GM12878 (cell line): ENCODE results near the gene PARP6. TPM values are rescaled to one million over a fixed set of nuclear protein-coding genes. Genes with fewer than 3 reads are reported as not detected.

Experiments
- ATAC-seq: fragments of 200-7000 bp; cut with Tn5 transposase; 3 replicates; pipeline ENCODE4 v1.9.1; 2020; ENCODE audit warnings: mild to moderate bottlenecking, moderate library complexity
- BruUV-seq: library from RNA; stranded (reverse); fragments of 400-500 nt; replicated peaks from 2 replicates; lab custom pipeline; 2021; lab: Mats Ljungman, UMichigan
- CTCF ChIA-PET: fragments of 300-600 bp; sonication (Branson Sonifier 250); formaldehyde crosslinking; extraction: SDS; loops from one replicate; lab custom pipeline; 2021; ENCODE audit warnings: inconsistent platforms; lab: Yijun Ruan, JAX
- POLR2A ChIA-PET: fragments of 350-600 bp; formaldehyde crosslinking; extraction: SDS; loops from one replicate; lab custom pipeline; 2021; ENCODE audit warnings: inconsistent platforms; lab: Charles Lee
- RAD21 ChIA-PET: fragments of 300-600 bp; sonication (Branson Sonifier 250); formaldehyde crosslinking; loops from one replicate; lab custom pipeline; 2023; ENCODE audit warnings: antibody characterized with exemption; ENCODE audit not compliant: unreplicated experiment; lab: Charles Lee
- SMC1A ChIA-PET: fragments of 300-600 bp; sonication (Branson Sonifier 250); formaldehyde crosslinking; loops from one replicate; lab custom pipeline; 2023; ENCODE audit not compliant: unreplicated experiment, uncharacterized antibody; lab: Charles Lee
- DNase-seq: peaks from one replicate; pipeline ENCODE4 v3.0.0-alpha.2; 2011; ENCODE audit warnings: low read depth, low spot score
- FAIRE-seq: peaks from 3 replicates; lab custom pipeline; 2011; peaks lifted over from hg19 to GRCh38; lab: Jason Lieb, UNC
- H2AFZ ChIP-seq: 2 replicates; pipeline ENCODE4 v1.6.0; 2011; ENCODE audit warnings: low read depth, low read length, control low read depth; ENCODE audit not compliant: control insufficient read depth
- H3K27ac ChIP-seq: 2 replicates; pipeline ENCODE4 v1.5.1; 2011; ENCODE audit warnings: control low read depth; ENCODE audit not compliant: control insufficient read depth, insufficient read depth
- H3K27me3 ChIP-seq, 2 experiments: replicated peaks in 1 of 2; 2 replicates each; pipeline versions ENCODE4 v1.6.0 to v1.6.1; 2011; ENCODE audit warnings: low read length in 1 of 2; ENCODE audit not compliant: control insufficient read depth in 2 of 2, insufficient read depth in 2 of 2
- H3K36me3 ChIP-seq, 2 experiments: 2 replicates each; pipeline ENCODE4 v1.5.1; 2011; ENCODE audit warnings: low read length in 1 of 2; ENCODE audit not compliant: control insufficient read depth in 2 of 2, insufficient read depth in 2 of 2
- H3K4me1 ChIP-seq: 2 replicates; pipeline ENCODE4 v1.6.1; 2011; ENCODE audit warnings: mild to moderate bottlenecking, low read length, moderate library complexity, mixed read lengths; ENCODE audit not compliant: control insufficient read depth, insufficient read depth
- H3K4me2 ChIP-seq: 2 replicates; pipeline ENCODE4 v1.6.0; 2011; ENCODE audit warnings: control low read depth; ENCODE audit not compliant: control insufficient read depth, insufficient read depth
- H3K4me3 ChIP-seq: fragments of 200-600 bp; sonication (generic); 2 replicates; pipeline ENCODE4 v1.5.1; 2016
- H3K79me2 ChIP-seq: 2 replicates; pipeline ENCODE4 v1.6.0; 2011; ENCODE audit warnings: low read length; ENCODE audit not compliant: control insufficient read depth, insufficient read depth
- H3K9ac ChIP-seq: 2 replicates; pipeline ENCODE4 v1.8.0; 2011; ENCODE audit warnings: low read length, control low read depth, mixed read lengths; ENCODE audit not compliant: control insufficient read depth, insufficient read depth
- H3K9me3 ChIP-seq: replicated peaks from 3 replicates; pipeline ENCODE4 v1.5.1; 2011; ENCODE audit warnings: mild to moderate bottlenecking, low read length; ENCODE audit not compliant: control insufficient read depth, insufficient read depth
- H4K20me1 ChIP-seq: 2 replicates; pipeline ENCODE4 v1.6.0; 2011; ENCODE audit not compliant: control insufficient read depth, insufficient read depth
- POLR2A ChIP-seq: IDR thresholded peaks from 2 replicates; pipeline ENCODE4 v1.6.1; 2011; ENCODE audit warnings: low read depth, mild to moderate bottlenecking, low read length
- WRNIP1 ChIP-seq: IDR thresholded peaks from 2 replicates; pipeline ENCODE4 v1.6.1; 2011; ENCODE audit warnings: low read depth, low read length, improper control_type of control experiment, borderline replicate concordance
- WGBS: methylation state at CpG from one replicate; pipeline ENCODE4 v1.1.6; 2016; ENCODE audit warnings: low lambda C conversion rate; ENCODE audit not compliant: insufficient replicate concordance, insufficient coverage; ENCODE audit errors: missing lambda C conversion rate; 5-methylcytosine and 5-hydroxymethylcytosine counted together
- in situ Hi-C: fragments of 300-500 bp; cut with MboI; formaldehyde crosslinking; loops from 9 replicates; pipeline ENCODE4 v1.14.3; 2018; ENCODE audit warnings: mixed read lengths
- intact Hi-C: fragments of 100-400 bp; cut with micrococcal nuclease; formaldehyde crosslinking; loops from one replicate; pipeline ENCODE4 v1.14.2; 2022; ENCODE audit not compliant: unreplicated experiment
- polyA plus RNA-seq, 11 experiments: library from polyadenylated mRNA; depleted of rRNA in 4 of 11; unstranded in 6 of 11; stranded (reverse) in 5 of 11; fragments of >200 nt; fragmentation: Nextera tagmentation in 4 of 11; fragmentation: Illumina TruSeq in 1 of 11; extraction: Ambion mirVana in 4 of 11; extraction: Trizol in 1 of 11; gene quantifications; 1 replicate in 1 of 11; 2 replicates in 10 of 11; pipeline versions ENCODE4 v1.2.1 to v1.2.3, GENCODE V29; 2011 to 2016; ENCODE audit warnings: inconsistent platforms in 2 of 11, missing spikeins in 2 of 11, low read depth in 1 of 11
- total RNA-seq, 4 experiments: library from RNA; depleted of rRNA in 3 of 4; stranded (reverse); fragments of >200 nt in 3 of 4; fragmentation: Illumina TruSeq in 1 of 4; extraction: Trizol in 1 of 4; gene quantifications; 2 replicates each; pipeline versions ENCODE4 v1.2.1 to v1.2.3, GENCODE V29; 2013 to 2021
- TF ChIP-seq, protein P1 (sequence below): fragments of 450-650 bp; IDR thresholded peaks from 2 replicates; pipeline ENCODE4 v1.6.1; 2016; ENCODE audit warnings: mild to moderate bottlenecking

The PARP6 gene
- total and polyA plus RNA-seq, 10 of the 15 experiments (the other 5 are each of a cell fraction or from before 2014, with no cell fraction given), result 14.3 to 73.5 (median 26.9) TPM

DNA sequence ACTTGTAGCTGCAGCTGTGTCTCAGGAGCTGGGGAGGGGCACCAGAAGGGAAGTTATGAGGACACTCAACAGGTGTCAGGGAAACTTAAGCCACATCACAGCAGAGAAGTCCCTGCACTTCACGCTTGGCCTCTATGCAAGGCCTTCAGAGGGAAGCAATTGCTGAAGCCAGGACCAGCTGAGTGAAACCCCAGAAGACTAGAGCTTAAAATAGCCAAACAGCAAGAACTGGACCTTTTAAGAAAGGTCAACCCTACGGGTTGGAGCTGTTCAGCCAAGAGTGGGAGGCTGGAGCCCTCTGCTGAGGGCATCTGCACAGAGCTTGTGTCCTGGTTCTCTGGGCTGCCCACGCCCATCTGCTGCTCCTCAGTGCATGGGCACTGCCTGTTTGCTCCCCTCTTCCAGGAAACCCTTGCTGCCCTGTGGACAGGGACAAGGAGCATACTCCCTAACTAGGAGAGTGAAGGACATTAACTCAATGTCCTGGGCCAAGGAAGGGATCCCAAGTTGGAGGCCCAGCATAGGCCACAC, 70.9 kb downstream of the PARP6 start:
- H3K79me2 ChIP-seq, result no peaks in the 10 kb centered on the region
- DNase-seq (no peak), FAIRE-seq (no peak), ATAC-seq (no peak)
- H3K9me3 ChIP-seq, result no peaks in the 10 kb centered on the region
- RAD21 ChIA-PET, result interaction anchor here (0.9 kb wide), 2 partner anchors 29 to 31 kb away, joined by 3 read pairs; no protein-coding TSS in a partner anchor
- CTCF ChIA-PET, result interaction anchor here (1.0 to 4.4 kb wide), 6 partner anchors 8 to 123 kb away, joined by 3 to 27 read pairs (median 6); no protein-coding TSS in a partner anchor
- no peak overlapping the region for H2AFZ ChIP-seq
- in situ Hi-C loops, result no loop called here
- TF ChIP-seq WRNIP1 (no peak), POLR2A (peak; percentile 20; the same call in 1 of the 2 replicates)
- TF ChIP-seq, protein P1, sequence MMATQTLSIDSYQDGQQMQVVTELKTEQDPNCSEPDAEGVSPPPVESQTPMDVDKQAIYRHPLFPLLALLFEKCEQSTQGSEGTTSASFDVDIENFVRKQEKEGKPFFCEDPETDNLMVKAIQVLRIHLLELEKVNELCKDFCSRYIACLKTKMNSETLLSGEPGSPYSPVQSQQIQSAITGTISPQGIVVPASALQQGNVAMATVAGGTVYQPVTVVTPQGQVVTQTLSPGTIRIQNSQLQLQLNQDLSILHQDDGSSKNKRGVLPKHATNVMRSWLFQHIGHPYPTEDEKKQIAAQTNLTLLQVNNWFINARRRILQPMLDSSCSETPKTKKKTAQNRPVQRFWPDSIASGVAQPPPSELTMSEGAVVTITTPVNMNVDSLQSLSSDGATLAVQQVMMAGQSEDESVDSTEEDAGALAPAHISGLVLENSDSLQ, result no peak
- BruUV-seq, result no TSS peak
- SMC1A ChIA-PET, result interaction anchor here (0.6 to 3.7 kb wide), 5 partner anchors 26 to 911 kb away, joined by 3 to 16 read pairs (median 4); no protein-coding TSS in a partner anchor
- H3K27ac ChIP-seq, result no peak overlapping the region
- H3K4me3 ChIP-seq, result no peak overlapping the region
- no peak overlapping the region for H3K9ac ChIP-seq
- peaks cover 66 to 68% of the 10 kb centered on the region in 2 experiments for H3K36me3 ChIP-seq
- no peak overlapping the region for H3K4me2 ChIP-seq
- 33% methylated on average over 3 of the region's 3 CpGs for WGBS
- intact Hi-C loops, result no loop called here
- H3K4me1 ChIP-seq, result no peaks in the 10 kb centered on the region
- peaks cover 11% of the 10 kb centered on the region for H4K20me1 ChIP-seq
- H3K27me3 ChIP-seq, result no peaks in the 10 kb centered on the region
- POLR2A ChIA-PET, result interaction anchor here (0.7 to 1.9 kb wide), 3 partner anchors 14 to 189 kb away, joined by 3 to 4 read pairs (median 3); no protein-coding TSS in a partner anchor
